Thyroid gland (tissue), 4 donors: Measurements from ENCODE around the gene ASXL1.

Experiments
- CTCF ChIP-seq, 6 experiments: fragments of 200-600 bp in 3 of 6; fragments of 450-650 bp in 3 of 6; sonication (generic) in 3 of 6; IDR thresholded peaks; one replicate each; pipeline ENCODE4 v1.5.1; 2016 to 2019; ENCODE audit warnings: antibody characterized with exemption in 6 of 6, mild to moderate bottlenecking in 2 of 6, inconsistent platforms in 1 of 6, moderate library complexity in 1 of 6
- POLR2A ChIP-seq, 2 donors: fragments of 450-650 bp; IDR thresholded peaks; one replicate each; pipeline ENCODE4 v1.6.1; 2017; ENCODE audit warnings: antibody characterized with exemption in 2 of 2, mild to moderate bottlenecking in 2 of 2, moderate library complexity in 1 of 2

- TF ChIP-seq POLR2A (IDR thresholded peaks at IDR 0.05) (no peak), CTCF (IDR thresholded peaks at IDR 0.05) (no peak)
These were observed 24.2 kb downstream of the ASXL1 start for GRCh38 chr20:32382102-32382950.
